ENCODE results near the gene MYO3B. TPM values are rescaled to one million over a fixed set of nuclear protein-coding genes. Genes with fewer than 3 reads are reported as not detected.

The MYO3B gene
- total and polyA plus RNA-seq, 2 donors from 2014 or later: 3.5 to 6.4 TPM

DNA sequence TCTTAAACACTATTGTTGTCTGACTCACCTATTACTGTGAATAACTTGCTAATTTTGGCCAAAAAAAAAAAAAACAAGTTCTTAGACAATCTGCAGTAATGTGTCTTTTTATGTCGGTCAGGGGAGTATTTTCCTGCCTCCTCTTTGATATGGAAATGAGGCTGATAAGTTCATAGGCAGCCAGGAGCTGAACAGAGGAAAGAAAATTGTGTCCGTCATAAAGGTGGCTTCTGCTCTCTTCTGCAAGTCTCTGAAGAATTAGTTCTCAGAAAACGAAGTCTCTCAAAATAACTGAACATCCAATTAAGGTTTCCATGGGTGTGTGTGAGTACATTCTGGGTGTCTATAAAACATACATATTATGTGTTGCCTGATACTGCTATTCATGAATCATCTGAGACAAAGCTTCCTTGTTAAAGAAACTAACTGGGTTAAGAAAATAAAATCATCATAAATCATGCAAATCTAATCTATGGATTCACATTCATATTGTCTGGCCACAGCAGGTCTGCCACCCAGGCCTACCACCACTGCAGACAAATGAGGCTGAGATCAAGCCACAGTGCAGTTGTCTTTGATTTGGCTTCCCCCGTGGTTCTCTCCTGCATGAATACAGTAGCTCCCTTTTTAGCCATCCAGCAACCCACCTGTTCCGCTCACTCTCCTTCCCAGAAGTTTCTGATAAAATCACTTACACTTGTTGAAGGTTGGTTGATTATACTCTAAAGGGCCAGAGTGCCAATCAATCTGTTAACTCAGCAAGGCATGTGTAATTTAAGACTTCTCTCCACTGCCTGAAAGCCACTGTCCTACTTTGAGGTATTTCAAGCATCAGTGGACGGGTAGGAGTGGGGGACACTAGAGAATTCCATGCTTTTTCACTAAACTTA, 517.8 kb downstream of the MYO3B start:
- Histone ChIP-seq H3K27me3 (ENCODE audit: control insufficient read depth, insufficient read depth, low read length) (no peaks in the 10 kb centered on the region), H3K36me3 (ENCODE audit: control insufficient read depth in 2 of 3, insufficient read depth in 3 of 3, low read length in 3 of 3) (no peaks in the 10 kb centered on the region), H3K9ac (ENCODE audit: low read length in 3 of 3) (no peak overlapping the region), H3K4me1 (ENCODE audit: control insufficient read depth in 2 of 3, insufficient read depth in 2 of 3, low read depth in 1 of 3, low read length in 3 of 3) (no peaks in the 10 kb centered on the region), H3K9me3 (ENCODE audit: control insufficient read depth in 2 of 3, insufficient read depth in 1 of 3, low read length in 3 of 3) (no peaks in the 10 kb centered on the region), H3K27ac (ENCODE audit: low read depth in 2 of 2, low read length in 2 of 2) (no peak overlapping the region), H3K4me3 (ENCODE audit: low read length in 3 of 3) (no peak overlapping the region)
- FAIRE-seq: no peak
- TF ChIP-seq, protein P1, sequence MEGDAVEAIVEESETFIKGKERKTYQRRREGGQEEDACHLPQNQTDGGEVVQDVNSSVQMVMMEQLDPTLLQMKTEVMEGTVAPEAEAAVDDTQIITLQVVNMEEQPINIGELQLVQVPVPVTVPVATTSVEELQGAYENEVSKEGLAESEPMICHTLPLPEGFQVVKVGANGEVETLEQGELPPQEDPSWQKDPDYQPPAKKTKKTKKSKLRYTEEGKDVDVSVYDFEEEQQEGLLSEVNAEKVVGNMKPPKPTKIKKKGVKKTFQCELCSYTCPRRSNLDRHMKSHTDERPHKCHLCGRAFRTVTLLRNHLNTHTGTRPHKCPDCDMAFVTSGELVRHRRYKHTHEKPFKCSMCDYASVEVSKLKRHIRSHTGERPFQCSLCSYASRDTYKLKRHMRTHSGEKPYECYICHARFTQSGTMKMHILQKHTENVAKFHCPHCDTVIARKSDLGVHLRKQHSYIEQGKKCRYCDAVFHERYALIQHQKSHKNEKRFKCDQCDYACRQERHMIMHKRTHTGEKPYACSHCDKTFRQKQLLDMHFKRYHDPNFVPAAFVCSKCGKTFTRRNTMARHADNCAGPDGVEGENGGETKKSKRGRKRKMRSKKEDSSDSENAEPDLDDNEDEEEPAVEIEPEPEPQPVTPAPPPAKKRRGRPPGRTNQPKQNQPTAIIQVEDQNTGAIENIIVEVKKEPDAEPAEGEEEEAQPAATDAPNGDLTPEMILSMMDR (IDR thresholded peaks at IDR 0.05; ENCODE audit: borderline replicate concordance, extremely low read depth, insufficient read depth): no peak
- intact Hi-C loops (cut with DNase I): no loop called here
- peak in 3 of 5 donors; percentile 14 to 59 (median 32) for DNase-seq

DNA sequence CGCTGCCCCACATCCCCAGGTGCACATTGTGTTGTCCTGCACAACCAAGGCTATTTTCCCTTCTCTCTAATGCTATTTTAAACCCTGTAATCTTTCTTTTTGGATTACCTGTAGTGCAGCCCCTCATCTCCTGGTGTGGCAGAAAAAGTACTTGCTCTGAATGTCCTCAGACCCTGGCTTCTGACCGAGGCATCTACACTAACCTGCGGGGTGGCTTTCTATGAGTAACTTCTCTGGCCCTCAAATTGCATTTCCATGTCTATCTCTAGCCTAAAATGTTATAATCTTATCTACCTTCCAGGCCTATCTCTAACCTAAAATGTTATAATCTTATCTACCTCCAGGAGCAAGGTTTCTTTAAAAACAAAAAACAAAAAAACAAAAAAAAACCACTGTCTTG, 519.0 kb downstream of the MYO3B start:
- no peak overlapping the region for H3K9ac ChIP-seq (ENCODE audit: low read length in 3 of 3)
- H3K36me3 ChIP-seq (ENCODE audit: control insufficient read depth in 2 of 3, insufficient read depth in 3 of 3, low read length in 3 of 3): no peaks in the 10 kb centered on the region
- TF ChIP-seq, protein P1 (IDR thresholded peaks at IDR 0.05; ENCODE audit: borderline replicate concordance, extremely low read depth, insufficient read depth): no peak
- FAIRE-seq: no peak
- intact Hi-C loops (cut with DNase I): no loop called here
- H3K4me1 ChIP-seq (ENCODE audit: control insufficient read depth in 2 of 3, insufficient read depth in 2 of 3, low read depth in 1 of 3, low read length in 3 of 3): no peaks in the 10 kb centered on the region
- no peaks in the 10 kb centered on the region for H3K9me3 ChIP-seq (ENCODE audit: control insufficient read depth in 2 of 3, insufficient read depth in 1 of 3, low read length in 3 of 3)
- no peaks in the 10 kb centered on the region for H3K27me3 ChIP-seq (ENCODE audit: control insufficient read depth, insufficient read depth, low read length)
- no peak overlapping the region for H3K27ac ChIP-seq (ENCODE audit: low read depth in 2 of 2, low read length in 2 of 2)
- no peak overlapping the region for H3K4me3 ChIP-seq (ENCODE audit: low read length in 3 of 3)
- DNase-seq: peak in 1 of 5 donors; percentile 26

DNA sequence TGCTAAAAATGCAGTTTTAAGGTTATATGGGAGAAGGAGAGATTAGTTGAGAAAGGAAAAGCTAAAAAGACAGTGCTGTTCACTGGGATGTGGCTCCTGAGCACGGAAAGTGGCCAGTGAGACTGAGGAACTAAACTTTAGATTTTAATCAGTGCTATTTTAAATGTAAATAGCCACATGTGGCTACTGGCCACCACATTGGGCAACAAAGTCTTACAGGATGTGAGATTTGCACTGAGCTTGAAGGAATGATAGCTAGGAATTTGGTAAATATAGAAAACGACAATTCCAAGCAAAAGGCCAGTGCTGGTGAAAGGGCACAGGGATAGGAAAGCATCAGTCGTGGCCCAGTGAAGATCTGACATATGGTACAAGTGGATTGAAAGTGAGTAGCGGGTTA, 523.1 kb downstream of the MYO3B start:
- no peak for DNase-seq
- intact Hi-C loops (cut with DNase I): no loop called here
- FAIRE-seq: no peak
- Histone ChIP-seq H3K27ac (ENCODE audit: low read depth in 2 of 2, low read length in 2 of 2) (no peak overlapping the region), H3K4me3 (ENCODE audit: low read length in 3 of 3) (no peak overlapping the region), H3K27me3 (ENCODE audit: control insufficient read depth, insufficient read depth, low read length) (no peaks in the 10 kb centered on the region), H3K9me3 (ENCODE audit: control insufficient read depth in 2 of 3, insufficient read depth in 1 of 3, low read length in 3 of 3) (no peaks in the 10 kb centered on the region), H3K4me1 (ENCODE audit: control insufficient read depth in 2 of 3, insufficient read depth in 2 of 3, low read depth in 1 of 3, low read length in 3 of 3) (no peaks in the 10 kb centered on the region), H3K36me3 (ENCODE audit: control insufficient read depth in 2 of 3, insufficient read depth in 3 of 3, low read length in 3 of 3) (no peaks in the 10 kb centered on the region), H3K9ac (ENCODE audit: low read length in 3 of 3) (no peak overlapping the region)
- TF ChIP-seq, protein P1 (IDR thresholded peaks at IDR 0.05; ENCODE audit: borderline replicate concordance, extremely low read depth, insufficient read depth): no peak
